HCT116 (cell line): ENCODE data around the gene TMEM256. TPM values are rescaled to one million over a fixed set of nuclear protein-coding genes. Genes with fewer than 3 reads are reported as not detected.

Experiments used
- ATAC-seq: fragments of 200-7000 bp; cut with Tn5 transposase; 2 replicates; pipeline ENCODE4 v1.9.1; 2020; ENCODE audit warnings: mild to moderate bottlenecking, moderate library complexity
- BruUV-seq: library from RNA; stranded (reverse); fragments of 400-500 nt; replicated peaks from 2 replicates; lab custom pipeline; 2021; lab: Mats Ljungman, UMichigan
- CTCF ChIA-PET: fragments of 300-600 bp; sonication (Branson Sonifier 250); formaldehyde crosslinking; loops from one replicate; lab custom pipeline; 2021; ENCODE audit warnings: antibody characterized with exemption; lab: Charles Lee
- POLR2A ChIA-PET: fragments of 300-600, 350-600 bp; sonication (Branson Sonifier 250); formaldehyde crosslinking; loops from one replicate; lab custom pipeline; 2021; ENCODE audit warnings: antibody characterized with exemption; lab: Charles Lee
- RAD21 ChIA-PET, 2 experiments: fragments of 300-600 bp; sonication (Branson Sonifier 250); formaldehyde crosslinking; loops; one replicate each; lab custom pipeline; 2023; ENCODE audit warnings: low total read pairs in 2 of 2; ENCODE audit not compliant: uncharacterized antibody in 2 of 2, unreplicated experiment in 2 of 2, low non-redundant PET in 1 of 2; lab: Charles Lee
- DNase-seq: peaks from one replicate; pipeline ENCODE4 v3.0.0-alpha.2; 2010; ENCODE audit warnings: low read depth, low spot score
- H2AFZ ChIP-seq: fragments of 200-600 bp; shearing (Covaris generic), sonication (generic); 2 replicates; pipeline ENCODE4 v1.6.1; 2017; ENCODE audit warnings: low read depth, mixed run types, mixed read lengths, antibody characterized with exemption, low read length; ENCODE audit not compliant: poor library complexity, severe bottlenecking
- H3K27ac ChIP-seq: 2 replicates; pipeline ENCODE4 v1.5.1; 2012; ENCODE audit warnings: low read depth, low read length
- H3K27me3 ChIP-seq: fragments of 200-600 bp; sonication (generic); 2 replicates; pipeline ENCODE4 v1.6.1; 2016; ENCODE audit warnings: mixed run types, low read length, mixed read lengths; ENCODE audit not compliant: insufficient read depth
- H3K36me3 ChIP-seq, 2 experiments: fragments of 200-500 bp in 1 of 2; fragments of 200-600 bp in 1 of 2; sonication (Bioruptor generic) in 1 of 2; sonication (generic) in 1 of 2; 2 replicates each; pipeline versions ENCODE4 v1.5.1 to v1.6.1; 2014 to 2016; ENCODE audit warnings: low read length in 2 of 2, inconsistent platforms in 1 of 2, mixed read lengths in 1 of 2, mixed run types in 1 of 2; ENCODE audit not compliant: insufficient read depth in 2 of 2, control insufficient read depth in 1 of 2
- H3K4me1 ChIP-seq, 2 experiments: fragments of 200-600 bp in 1 of 2; sonication (generic) in 1 of 2; 2 replicates each; pipeline versions ENCODE4 v1.5.1 to v1.6.1; 2012 to 2017; ENCODE audit warnings: low read length in 2 of 2, inconsistent platforms in 1 of 2, mild to moderate bottlenecking in 1 of 2, mixed read lengths in 1 of 2, mixed run types in 1 of 2, moderate library complexity in 1 of 2; ENCODE audit not compliant: insufficient read depth in 2 of 2, control insufficient read depth in 1 of 2
- H3K4me2 ChIP-seq: fragments of 200-600 bp; sonication (generic); 2 replicates; pipeline ENCODE4 v1.6.1; 2017; ENCODE audit warnings: mixed run types, low read length, mixed read lengths
- H3K4me3 ChIP-seq, 2 experiments: fragments of 200-600 bp in 1 of 2; sonication (generic) in 1 of 2; replicated peaks in 1 of 2; 2 replicates each; pipeline ENCODE4 v1.5.1; 2011 to 2016; ENCODE audit warnings: low read length in 2 of 2, control low read depth in 1 of 2, low read depth in 1 of 2, mild to moderate bottlenecking in 1 of 2, mixed read lengths in 1 of 2, mixed run types in 1 of 2
- H3K79me2 ChIP-seq: fragments of 200-600 bp; sonication (generic); 2 replicates; pipeline ENCODE4 v1.6.1; 2017; ENCODE audit warnings: mild to moderate bottlenecking, mixed run types, low read length, moderate library complexity, mixed read lengths; ENCODE audit not compliant: insufficient read depth
- H3K9ac ChIP-seq: fragments of 200-600 bp; sonication (generic); 2 replicates; pipeline ENCODE4 v1.6.1; 2016; ENCODE audit warnings: low read length, mixed read lengths
- H3K9me2 ChIP-seq: fragments of 200-600 bp; sonication (generic), shearing (Covaris generic); 2 replicates; pipeline ENCODE4 v1.6.1; 2017; ENCODE audit warnings: mixed run types, mild to moderate bottlenecking, moderate library complexity; ENCODE audit not compliant: insufficient read depth
- H3K9me3 ChIP-seq, 2 experiments: fragments of 200-500 bp in 1 of 2; fragments of 200-600 bp in 1 of 2; sonication (Bioruptor generic) in 1 of 2; sonication (generic) in 1 of 2; 2 replicates each; pipeline ENCODE4 v1.6.1; 2014 to 2017; ENCODE audit warnings: low read length in 2 of 2, mixed read lengths in 2 of 2, inconsistent platforms in 1 of 2, low read depth in 1 of 2, mild to moderate bottlenecking in 1 of 2, mixed run types in 1 of 2, moderate library complexity in 1 of 2; ENCODE audit not compliant: control insufficient read depth in 1 of 2, insufficient read depth in 1 of 2
- H4K20me1 ChIP-seq: fragments of 200-600 bp; sonication (generic), shearing (Covaris generic); 2 replicates; pipeline ENCODE4 v1.6.1; 2017; ENCODE audit warnings: mixed run types, mild to moderate bottlenecking, moderate library complexity; ENCODE audit not compliant: insufficient read depth
- CEBPB ChIP-seq: IDR thresholded peaks from 2 replicates; pipeline ENCODE4 v1.6.1; 2012; ENCODE audit warnings: low read depth
- EZH2 ChIP-seq: fragments of 200-600 bp; sonication (generic); IDR thresholded peaks from 2 replicates; pipeline ENCODE4 v1.6.1; 2017; ENCODE audit warnings: antibody characterized with exemption, mixed run types
- EZH2phosphoT487 ChIP-seq: fragments of 200-600 bp; IDR thresholded peaks from 2 replicates; pipeline ENCODE4 v1.6.1; 2018; ENCODE audit warnings: antibody characterized with exemption, borderline replicate concordance
- POLR2A ChIP-seq: IDR thresholded peaks from 2 replicates; pipeline ENCODE4 v1.7.0; 2011; ENCODE audit warnings: borderline replicate concordance; ENCODE audit not compliant: insufficient read depth, insufficient read length; ENCODE audit errors: extremely low read depth
- RAD21 ChIP-seq: IDR thresholded peaks from 2 replicates; pipeline ENCODE4 v1.6.1; 2012; ENCODE audit warnings: low read depth, mild to moderate bottlenecking
- SIN3A ChIP-seq: IDR thresholded peaks from 2 replicates; pipeline ENCODE4 v1.6.1; 2012; ENCODE audit warnings: low read depth
- SP1 ChIP-seq: IDR thresholded peaks from 2 replicates; pipeline ENCODE4 v1.6.1; 2012; ENCODE audit warnings: low read depth
- YY1 ChIP-seq: IDR thresholded peaks from 2 replicates; pipeline ENCODE4 v1.6.1; 2011; ENCODE audit warnings: low read length, low read depth, moderate library complexity, mild to moderate bottlenecking; ENCODE audit not compliant: insufficient replicate concordance; ENCODE audit errors: extremely low read depth
- ZFX ChIP-seq: fragments of 450-650 bp; IDR thresholded peaks from 2 replicates; pipeline ENCODE4 v1.6.1; 2017
- intact Hi-C: fragments of 100-400 bp; cut with micrococcal nuclease; formaldehyde crosslinking; loops from 2 replicates; pipeline ENCODE4 v1.10.0; 2022
- total RNA-seq: library from RNA; stranded (reverse); gene quantifications from one replicate; pipeline ENCODE4 v1.2.1, GENCODE V29; 2021; ENCODE audit not compliant: unreplicated experiment
- TF ChIP-seq, protein P1 (sequence below): IDR thresholded peaks from 2 replicates; pipeline ENCODE4 v1.6.1; 2011; ENCODE audit warnings: mild to moderate bottlenecking, low read length, moderate library complexity; ENCODE audit not compliant: insufficient replicate concordance; ENCODE audit errors: extremely low read depth
- TF ChIP-seq, protein P2 (sequence below), 3 experiments: fragments of 200-600 bp in 1 of 3; sonication (generic) in 1 of 3; IDR thresholded peaks in 2 of 3; conservative IDR thresholded peaks in 1 of 3; 2 replicates each; pipeline ENCODE4 v1.5.1; 2012 to 2017; ENCODE audit warnings: low read depth in 2 of 3, low read length in 2 of 3, antibody characterized with exemption in 1 of 3, borderline replicate concordance in 1 of 3, control low read depth in 1 of 3, mild to moderate bottlenecking in 1 of 3, mixed read lengths in 1 of 3, mixed run types in 1 of 3, moderate library complexity in 1 of 3; ENCODE audit not compliant: insufficient read depth in 1 of 3
- TF ChIP-seq, protein P3 (sequence below): IDR thresholded peaks from 2 replicates; pipeline ENCODE4 v1.6.1; 2012
- TF ChIP-seq, protein P4 (sequence below): IDR thresholded peaks from 2 replicates; pipeline ENCODE4 v1.6.1; 2012; ENCODE audit warnings: low read depth
- TF ChIP-seq, protein P5 (sequence below): IDR thresholded peaks from 2 replicates; pipeline ENCODE4 v1.6.1; 2012

The TMEM256 gene
- total RNA-seq, 1 experiment from 2014 or later = 110 TPM

DNA sequence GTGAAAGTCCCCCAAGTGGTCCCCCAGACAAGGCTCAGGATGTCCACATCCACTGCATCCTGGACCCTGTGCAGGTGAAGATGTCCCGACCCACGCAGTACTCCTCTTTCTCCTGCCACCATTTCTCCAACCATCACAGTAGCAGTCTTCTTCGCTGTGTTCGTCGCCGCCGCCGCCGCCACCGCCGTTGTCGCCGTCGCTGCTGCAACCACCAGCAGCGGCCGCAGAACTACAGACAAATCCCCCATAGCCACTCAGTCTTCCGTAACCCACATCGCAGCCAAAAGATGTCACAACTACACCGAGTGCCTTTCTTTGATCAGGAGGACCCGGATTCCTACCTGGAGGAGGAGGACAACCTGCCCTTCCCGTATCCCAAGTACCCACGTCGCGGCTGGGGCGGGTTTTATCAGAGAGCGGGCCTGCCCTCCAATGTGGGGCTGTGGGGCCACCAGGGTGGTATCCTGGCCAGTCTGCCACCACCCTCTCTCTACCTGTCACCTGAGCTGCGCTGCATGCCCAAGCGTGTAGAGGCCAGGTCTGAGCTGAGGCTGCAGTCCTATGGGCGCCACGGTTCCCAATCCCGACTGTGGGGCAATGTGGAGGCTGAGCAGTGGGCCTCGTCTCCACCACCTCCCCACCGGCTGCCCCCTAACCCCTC lies 22.4 kb upstream of the TMEM256 start (continued):
- TF ChIP-seq, protein P1, sequence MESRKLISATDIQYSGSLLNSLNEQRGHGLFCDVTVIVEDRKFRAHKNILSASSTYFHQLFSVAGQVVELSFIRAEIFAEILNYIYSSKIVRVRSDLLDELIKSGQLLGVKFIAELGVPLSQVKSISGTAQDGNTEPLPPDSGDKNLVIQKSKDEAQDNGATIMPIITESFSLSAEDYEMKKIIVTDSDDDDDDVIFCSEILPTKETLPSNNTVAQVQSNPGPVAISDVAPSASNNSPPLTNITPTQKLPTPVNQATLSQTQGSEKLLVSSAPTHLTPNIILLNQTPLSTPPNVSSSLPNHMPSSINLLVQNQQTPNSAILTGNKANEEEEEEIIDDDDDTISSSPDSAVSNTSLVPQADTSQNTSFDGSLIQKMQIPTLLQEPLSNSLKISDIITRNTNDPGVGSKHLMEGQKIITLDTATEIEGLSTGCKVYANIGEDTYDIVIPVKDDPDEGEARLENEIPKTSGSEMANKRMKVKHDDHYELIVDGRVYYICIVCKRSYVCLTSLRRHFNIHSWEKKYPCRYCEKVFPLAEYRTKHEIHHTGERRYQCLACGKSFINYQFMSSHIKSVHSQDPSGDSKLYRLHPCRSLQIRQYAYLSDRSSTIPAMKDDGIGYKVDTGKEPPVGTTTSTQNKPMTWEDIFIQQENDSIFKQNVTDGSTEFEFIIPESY = no peak
- TF ChIP-seq RAD21 = no peak
- TF ChIP-seq, protein P2, sequence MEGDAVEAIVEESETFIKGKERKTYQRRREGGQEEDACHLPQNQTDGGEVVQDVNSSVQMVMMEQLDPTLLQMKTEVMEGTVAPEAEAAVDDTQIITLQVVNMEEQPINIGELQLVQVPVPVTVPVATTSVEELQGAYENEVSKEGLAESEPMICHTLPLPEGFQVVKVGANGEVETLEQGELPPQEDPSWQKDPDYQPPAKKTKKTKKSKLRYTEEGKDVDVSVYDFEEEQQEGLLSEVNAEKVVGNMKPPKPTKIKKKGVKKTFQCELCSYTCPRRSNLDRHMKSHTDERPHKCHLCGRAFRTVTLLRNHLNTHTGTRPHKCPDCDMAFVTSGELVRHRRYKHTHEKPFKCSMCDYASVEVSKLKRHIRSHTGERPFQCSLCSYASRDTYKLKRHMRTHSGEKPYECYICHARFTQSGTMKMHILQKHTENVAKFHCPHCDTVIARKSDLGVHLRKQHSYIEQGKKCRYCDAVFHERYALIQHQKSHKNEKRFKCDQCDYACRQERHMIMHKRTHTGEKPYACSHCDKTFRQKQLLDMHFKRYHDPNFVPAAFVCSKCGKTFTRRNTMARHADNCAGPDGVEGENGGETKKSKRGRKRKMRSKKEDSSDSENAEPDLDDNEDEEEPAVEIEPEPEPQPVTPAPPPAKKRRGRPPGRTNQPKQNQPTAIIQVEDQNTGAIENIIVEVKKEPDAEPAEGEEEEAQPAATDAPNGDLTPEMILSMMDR (IDR thresholded peaks at IDR 0.05 in 2 of 3, conservative IDR thresholded peaks at IDR 0.05 in 1 of 3; ENCODE audit: borderline replicate concordance in 1 of 3, insufficient read depth in 1 of 3, low read depth in 2 of 3, low read length in 2 of 3) = no peak
- no peak for TF ChIP-seq EZH2

DNA sequence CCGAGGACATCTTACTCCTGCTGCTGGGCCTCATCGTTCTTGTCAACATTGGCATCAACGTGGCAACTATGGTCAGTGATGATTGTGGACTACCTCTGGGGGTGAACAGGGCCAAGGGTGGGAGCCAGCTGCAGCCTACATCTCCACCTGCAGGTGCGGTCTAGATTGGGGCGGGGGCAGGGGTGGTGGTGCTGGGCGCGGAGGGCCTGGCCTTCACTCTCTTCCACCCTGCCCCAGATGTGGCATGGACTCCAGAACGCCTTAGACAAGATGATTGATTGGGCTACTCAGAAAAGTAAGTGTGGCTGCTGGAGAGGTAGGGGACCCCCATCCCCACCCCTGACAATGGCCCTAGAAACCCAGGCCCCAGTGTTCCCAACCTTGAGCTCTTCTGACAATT lies 21.9 kb upstream of the TMEM256 start:
- ChIA-PET POLR2A (interaction anchor here (1.0 kb wide), 1 partner anchor 11 kb away, joined by 4 read pairs; no protein-coding TSS in a partner anchor), RAD21 (no interaction called here), CTCF (no interaction called here)
- Histone ChIP-seq H4K20me1 (no peaks in the 10 kb centered on the region), H3K9me3 (no peaks in the 10 kb centered on the region), H3K36me3 (no peaks in the 10 kb centered on the region), H3K4me2 (no peak overlapping the region), H3K4me1 (no peaks in the 10 kb centered on the region), H2AFZ (no peak overlapping the region), H3K9ac (no peak overlapping the region), H3K79me2 (no peaks in the 10 kb centered on the region), H3K27ac (no peak overlapping the region), H3K4me3 (no peak overlapping the region), H3K9me2 (no peaks in the 10 kb centered on the region), H3K27me3 (no peaks in the 10 kb centered on the region)
- no TSS peak for BruUV-seq
- no peak for DNase-seq
- intact Hi-C loops = no loop called here
- no peak for ATAC-seq
- TF ChIP-seq, protein P3, sequence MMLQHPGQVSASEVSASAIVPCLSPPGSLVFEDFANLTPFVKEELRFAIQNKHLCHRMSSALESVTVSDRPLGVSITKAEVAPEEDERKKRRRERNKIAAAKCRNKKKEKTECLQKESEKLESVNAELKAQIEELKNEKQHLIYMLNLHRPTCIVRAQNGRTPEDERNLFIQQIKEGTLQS = no peak
- TF ChIP-seq, protein P4, sequence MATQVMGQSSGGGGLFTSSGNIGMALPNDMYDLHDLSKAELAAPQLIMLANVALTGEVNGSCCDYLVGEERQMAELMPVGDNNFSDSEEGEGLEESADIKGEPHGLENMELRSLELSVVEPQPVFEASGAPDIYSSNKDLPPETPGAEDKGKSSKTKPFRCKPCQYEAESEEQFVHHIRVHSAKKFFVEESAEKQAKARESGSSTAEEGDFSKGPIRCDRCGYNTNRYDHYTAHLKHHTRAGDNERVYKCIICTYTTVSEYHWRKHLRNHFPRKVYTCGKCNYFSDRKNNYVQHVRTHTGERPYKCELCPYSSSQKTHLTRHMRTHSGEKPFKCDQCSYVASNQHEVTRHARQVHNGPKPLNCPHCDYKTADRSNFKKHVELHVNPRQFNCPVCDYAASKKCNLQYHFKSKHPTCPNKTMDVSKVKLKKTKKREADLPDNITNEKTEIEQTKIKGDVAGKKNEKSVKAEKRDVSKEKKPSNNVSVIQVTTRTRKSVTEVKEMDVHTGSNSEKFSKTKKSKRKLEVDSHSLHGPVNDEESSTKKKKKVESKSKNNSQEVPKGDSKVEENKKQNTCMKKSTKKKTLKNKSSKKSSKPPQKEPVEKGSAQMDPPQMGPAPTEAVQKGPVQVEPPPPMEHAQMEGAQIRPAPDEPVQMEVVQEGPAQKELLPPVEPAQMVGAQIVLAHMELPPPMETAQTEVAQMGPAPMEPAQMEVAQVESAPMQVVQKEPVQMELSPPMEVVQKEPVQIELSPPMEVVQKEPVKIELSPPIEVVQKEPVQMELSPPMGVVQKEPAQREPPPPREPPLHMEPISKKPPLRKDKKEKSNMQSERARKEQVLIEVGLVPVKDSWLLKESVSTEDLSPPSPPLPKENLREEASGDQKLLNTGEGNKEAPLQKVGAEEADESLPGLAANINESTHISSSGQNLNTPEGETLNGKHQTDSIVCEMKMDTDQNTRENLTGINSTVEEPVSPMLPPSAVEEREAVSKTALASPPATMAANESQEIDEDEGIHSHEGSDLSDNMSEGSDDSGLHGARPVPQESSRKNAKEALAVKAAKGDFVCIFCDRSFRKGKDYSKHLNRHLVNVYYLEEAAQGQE = no peak
- TF ChIP-seq EZH2phosphoT487 (no peak), YY1 (no peak), SP1 (no peak), SIN3A (no peak), POLR2A (no peak), ZFX (no peak), CEBPB (no peak)
- TF ChIP-seq, protein P1 = no peak
- TF ChIP-seq, protein P5, sequence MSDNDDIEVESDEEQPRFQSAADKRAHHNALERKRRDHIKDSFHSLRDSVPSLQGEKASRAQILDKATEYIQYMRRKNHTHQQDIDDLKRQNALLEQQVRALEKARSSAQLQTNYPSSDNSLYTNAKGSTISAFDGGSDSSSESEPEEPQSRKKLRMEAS = no peak
